ENCODE measurements around the gene TLR4. TPM values are rescaled to one million over a fixed set of nuclear protein-coding genes. Genes with fewer than 3 reads are reported as not detected.

TLR4 gene
- total and polyA plus RNA-seq, 2 experiments from 2014 or later = 0.06 to 0.17 TPM

- Histone ChIP-seq H3F3A (replicated peaks; ENCODE audit: low read depth) (no peaks in the 10 kb centered on the region), H2AFZ (no peak overlapping the region), H3K27ac (ENCODE audit: low read depth) (no peak overlapping the region), H3K36me3 (ENCODE audit: insufficient read depth) (no peaks in the 10 kb centered on the region), H3K4me1 (ENCODE audit: insufficient read depth) (no peaks in the 10 kb centered on the region), H3K9me2 (ENCODE audit: insufficient read depth) (0 out of 2 replicates have a peak, but pooled peaks cover 18% of the 10 kb centered on the region), H4K20me1 (replicated peaks; ENCODE audit: insufficient read depth) (no peaks in the 10 kb centered on the region; the same call in 1 of the 2 replicates), H3K79me2 (replicated peaks; ENCODE audit: insufficient read depth) (no peaks in the 10 kb centered on the region), H3K4me2 (no peak overlapping the region), H3K27me3 (ENCODE audit: insufficient read depth) (no peaks in the 10 kb centered on the region), H3K4me3 (no peak overlapping the region)
- Mint-ChIP-seq H3K36me3 (ENCODE audit: low read depth) (no peaks in the 10 kb centered on the region), H3K4me3 (no peak overlapping the region), H3K4me1 (no peaks in the 10 kb centered on the region), H3K27me3 (ENCODE audit: insufficient read depth, low read depth, poor library complexity) (no peaks in the 10 kb centered on the region), H3K27ac (no peak overlapping the region), H3K9me3 (peaks cover 31% of the 10 kb centered on the region; the same call in 2 of the 3 replicates)
- ATAC-seq (0 out of 3 replicates have a peak, but pooled peaks have one; percentile 29), DNase-seq (ENCODE audit: low spot score) (peak; percentile 19)
- peak; percentile 44 to 66 for TF ChIP-seq CTCF (conservative IDR thresholded peaks at IDR 0.05; ENCODE audit: low read depth in 2 of 2)
- TF ChIP-seq, protein P1, sequence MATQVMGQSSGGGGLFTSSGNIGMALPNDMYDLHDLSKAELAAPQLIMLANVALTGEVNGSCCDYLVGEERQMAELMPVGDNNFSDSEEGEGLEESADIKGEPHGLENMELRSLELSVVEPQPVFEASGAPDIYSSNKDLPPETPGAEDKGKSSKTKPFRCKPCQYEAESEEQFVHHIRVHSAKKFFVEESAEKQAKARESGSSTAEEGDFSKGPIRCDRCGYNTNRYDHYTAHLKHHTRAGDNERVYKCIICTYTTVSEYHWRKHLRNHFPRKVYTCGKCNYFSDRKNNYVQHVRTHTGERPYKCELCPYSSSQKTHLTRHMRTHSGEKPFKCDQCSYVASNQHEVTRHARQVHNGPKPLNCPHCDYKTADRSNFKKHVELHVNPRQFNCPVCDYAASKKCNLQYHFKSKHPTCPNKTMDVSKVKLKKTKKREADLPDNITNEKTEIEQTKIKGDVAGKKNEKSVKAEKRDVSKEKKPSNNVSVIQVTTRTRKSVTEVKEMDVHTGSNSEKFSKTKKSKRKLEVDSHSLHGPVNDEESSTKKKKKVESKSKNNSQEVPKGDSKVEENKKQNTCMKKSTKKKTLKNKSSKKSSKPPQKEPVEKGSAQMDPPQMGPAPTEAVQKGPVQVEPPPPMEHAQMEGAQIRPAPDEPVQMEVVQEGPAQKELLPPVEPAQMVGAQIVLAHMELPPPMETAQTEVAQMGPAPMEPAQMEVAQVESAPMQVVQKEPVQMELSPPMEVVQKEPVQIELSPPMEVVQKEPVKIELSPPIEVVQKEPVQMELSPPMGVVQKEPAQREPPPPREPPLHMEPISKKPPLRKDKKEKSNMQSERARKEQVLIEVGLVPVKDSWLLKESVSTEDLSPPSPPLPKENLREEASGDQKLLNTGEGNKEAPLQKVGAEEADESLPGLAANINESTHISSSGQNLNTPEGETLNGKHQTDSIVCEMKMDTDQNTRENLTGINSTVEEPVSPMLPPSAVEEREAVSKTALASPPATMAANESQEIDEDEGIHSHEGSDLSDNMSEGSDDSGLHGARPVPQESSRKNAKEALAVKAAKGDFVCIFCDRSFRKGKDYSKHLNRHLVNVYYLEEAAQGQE (IDR thresholded peaks at IDR 0.05; ENCODE audit: unreplicated experiment) = no peak
These were observed 10.1 kb downstream of the TLR4 start for GRCh38 chr9:117714282-117714681.

- DNase-seq (ENCODE audit: low spot score) (no peak), ATAC-seq (no peak)
- Mint-ChIP-seq H3K27ac (no peak overlapping the region), H3K36me3 (ENCODE audit: low read depth) (no peaks in the 10 kb centered on the region), H3K4me1 (no peaks in the 10 kb centered on the region), H3K27me3 (ENCODE audit: insufficient read depth, low read depth, poor library complexity) (no peaks in the 10 kb centered on the region), H3K4me3 (no peak overlapping the region), H3K9me3 (peaks cover 29% of the 10 kb centered on the region; the same call in 2 of the 3 replicates)
- Histone ChIP-seq H3F3A (replicated peaks; ENCODE audit: low read depth) (no peaks in the 10 kb centered on the region), H3K79me2 (replicated peaks; ENCODE audit: insufficient read depth) (no peaks in the 10 kb centered on the region), H4K20me1 (replicated peaks; ENCODE audit: insufficient read depth) (no peaks in the 10 kb centered on the region; the same call in 1 of the 2 replicates), H3K36me3 (ENCODE audit: insufficient read depth) (no peaks in the 10 kb centered on the region), H3K27me3 (ENCODE audit: insufficient read depth) (no peaks in the 10 kb centered on the region), H3K4me3 (no peak overlapping the region), H3K27ac (ENCODE audit: low read depth) (no peak overlapping the region), H3K4me2 (no peak overlapping the region), H3K9me2 (ENCODE audit: insufficient read depth) (0 out of 2 replicates have a peak, but pooled peaks cover 18% of the 10 kb centered on the region), H2AFZ (0 out of 2 replicates have a peak overlapping the region, but pooled peaks have one; percentile 9), H3K4me1 (ENCODE audit: insufficient read depth) (no peaks in the 10 kb centered on the region)
- no peak for TF ChIP-seq EZH2 (IDR thresholded peaks at IDR 0.05; ENCODE audit: low read depth, unreplicated experiment)
These were observed 11.3 kb downstream of the TLR4 start for GRCh38 chr9:117715411-117715989.

Measured in GM23338 (cell line).